GM12872 (cell line): ENCODE results near the gene FRYL.

ENCODE experiments used
- CTCF ChIP-seq: IDR thresholded peaks from 3 replicates; pipeline ENCODE4 v1.5.1; 2011; ENCODE audit warnings: low read depth, mild to moderate bottlenecking, low read length, moderate library complexity; ENCODE audit not compliant: insufficient read depth

FRYL gene

GRCh38 chr4:48766131-48766792 lies 13.8 kb downstream of the FRYL start:
- TF ChIP-seq CTCF = no peak

- no peak for TF ChIP-seq CTCF
Measured at GRCh38 chr4:48762408-48762807, 17.7 kb downstream of the FRYL start.

- TF ChIP-seq CTCF = no peak
Measured at GRCh38 chr4:48761286-48761685, 18.8 kb downstream of the FRYL start.

GRCh38 chr4:48756689-48757220 lies 23.3 kb downstream of the FRYL start:
- TF ChIP-seq CTCF = no peak

GRCh38 chr4:48755281-48755680 lies 24.8 kb downstream of the FRYL start:
- no peak for TF ChIP-seq CTCF

- no peak for TF ChIP-seq CTCF
Measured at GRCh38 chr4:48753159-48753558, 26.9 kb downstream of the FRYL start.

- TF ChIP-seq CTCF = no peak
Measured at GRCh38 chr4:48752726-48753125, 27.4 kb downstream of the FRYL start.
